Loucy (cell line): ENCODE results near the gene CACNA1D.

Source experiments
- CTCF ChIP-seq: fragments of 200-600 bp; sonication (generic); conservative IDR thresholded peaks from 2 replicates; pipeline ENCODE4 v1.5.1; 2014; ENCODE audit warnings: mild to moderate bottlenecking, antibody characterized with exemption, low read length
- EZH2phosphoT487 ChIP-seq: fragments of 200-600 bp; IDR thresholded peaks from 2 replicates; pipeline ENCODE4 v1.6.1; 2018; ENCODE audit warnings: antibody characterized with exemption, mild to moderate bottlenecking, moderate library complexity, borderline replicate concordance

GRCh38 chr3:53780171-53780570 lies 285.8 kb downstream of the CACNA1D start:
- TF ChIP-seq CTCF (no peak), EZH2phosphoT487 (no peak)
